HG03175 (cell line): ENCODE results near the gene SCTR.

Experiments
- ATAC-seq: cut with Tn5 transposase; IDR thresholded peaks from one replicate; pipeline ENCODE4 v1.9.1; 2021; ENCODE audit warnings: mild to moderate bottlenecking, moderate library complexity; ENCODE audit not compliant: unreplicated experiment

SCTR gene

GRCh38 chr2:119449521-119449920 is 74.8 kb downstream of the SCTR start:
- ATAC-seq = no peak

DNA sequence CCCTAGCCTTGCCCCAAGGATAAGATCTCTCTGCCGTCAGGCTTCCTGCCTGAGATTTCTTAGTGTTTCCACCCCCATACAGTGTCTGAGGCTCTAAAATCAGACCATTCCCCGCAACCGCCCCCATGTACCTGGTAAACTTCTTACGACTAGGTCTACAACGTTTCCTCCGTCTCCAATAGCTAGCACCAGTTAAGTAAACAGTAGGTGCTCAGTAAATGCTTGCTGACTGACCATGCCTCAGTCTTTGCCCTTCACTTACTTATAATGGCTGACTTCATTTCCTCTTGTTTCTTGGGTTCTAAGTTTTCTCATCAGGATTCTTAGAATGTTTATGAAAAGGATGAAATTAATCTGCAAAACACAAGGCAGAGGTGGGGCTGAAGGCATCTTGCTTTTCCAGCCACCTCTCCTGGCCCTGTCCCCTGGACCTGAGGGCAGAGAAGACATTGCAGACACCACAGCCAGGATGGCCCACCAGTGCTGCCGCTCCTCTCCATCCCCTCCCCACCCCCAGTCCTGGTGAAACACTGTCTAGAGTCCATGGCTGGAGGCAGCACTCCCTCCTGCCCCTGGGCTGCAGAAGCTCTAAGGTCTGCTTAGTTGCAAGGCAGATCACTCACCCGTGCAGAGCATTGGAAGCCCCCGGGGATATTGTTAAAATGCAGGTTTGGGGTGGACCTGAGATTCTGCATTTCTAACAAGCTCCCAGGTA is 75.7 kb downstream of the SCTR start:
- ATAC-seq = no peak

DNA sequence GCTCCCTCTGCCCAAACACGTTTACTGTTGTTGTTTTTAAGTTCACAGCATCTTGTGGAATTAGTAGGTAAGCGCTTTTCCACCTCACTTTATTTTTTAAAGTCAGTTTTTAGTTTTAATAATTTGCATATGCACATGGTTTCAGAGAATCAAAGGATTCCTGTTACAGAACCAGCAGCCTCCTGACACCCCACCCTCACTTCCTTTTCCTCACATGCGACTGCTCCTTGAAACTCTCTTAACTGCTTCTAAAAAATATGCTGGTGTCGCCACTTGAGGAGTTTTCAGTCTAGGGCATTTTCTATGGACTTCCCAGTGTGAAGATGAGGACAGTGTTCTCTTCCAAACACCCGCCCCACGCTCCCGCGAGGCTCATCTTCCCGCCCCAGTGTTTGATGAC is 78.2 kb downstream of the SCTR start:
- ATAC-seq = no peak

GRCh38 chr2:119442850-119443249 is 81.4 kb downstream of the SCTR start:
- no peak for ATAC-seq

DNA sequence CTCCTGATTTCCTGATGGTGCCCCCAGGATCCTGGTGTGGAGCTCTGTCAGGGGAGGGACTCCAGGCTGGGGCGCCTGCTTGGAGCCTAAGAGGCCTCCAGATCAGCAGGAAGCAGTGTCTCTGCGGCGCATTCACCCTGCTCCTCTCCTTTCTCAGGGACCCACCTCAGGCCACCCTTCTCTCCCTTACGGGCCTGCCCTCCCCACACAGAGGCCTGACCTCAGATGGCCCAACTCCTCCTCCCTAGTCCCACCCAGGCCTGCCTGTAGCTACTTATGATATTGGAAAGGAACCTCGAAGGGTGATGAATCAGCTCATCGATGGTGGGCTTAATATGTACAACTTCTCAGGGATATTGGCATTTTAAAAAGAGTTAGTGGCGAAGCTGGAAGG is 82.1 kb downstream of the SCTR start:
- no peak for ATAC-seq

GRCh38 chr2:119441376-119442225 is 82.7 kb downstream of the SCTR start:
- no peak for ATAC-seq

DNA sequence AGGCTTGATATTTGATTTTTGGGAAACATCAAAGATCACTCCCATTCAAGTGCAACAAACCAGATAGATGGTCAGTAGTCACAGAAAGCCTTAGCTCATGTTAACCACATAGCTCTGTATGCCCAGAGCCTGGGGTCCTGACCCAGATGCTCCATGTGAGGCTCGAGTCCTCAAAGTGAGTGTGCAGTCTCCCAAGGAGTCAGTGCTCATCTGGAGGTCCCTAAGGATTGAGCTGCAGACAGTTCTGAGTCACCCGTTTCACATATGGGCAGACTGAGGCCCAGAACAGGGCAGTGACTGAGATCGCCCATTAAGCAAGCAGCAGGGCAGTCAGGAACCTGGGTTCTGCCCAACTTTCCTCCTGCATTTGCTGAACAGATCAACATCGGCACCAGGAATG is 83.4 kb downstream of the SCTR start:
- ATAC-seq = no peak

GRCh38 chr2:119440501-119440870 is 83.8 kb downstream of the SCTR start:
- ATAC-seq = no peak

GRCh38 chr2:119439574-119440500 is 84.4 kb downstream of the SCTR start:
- no peak for ATAC-seq

DNA sequence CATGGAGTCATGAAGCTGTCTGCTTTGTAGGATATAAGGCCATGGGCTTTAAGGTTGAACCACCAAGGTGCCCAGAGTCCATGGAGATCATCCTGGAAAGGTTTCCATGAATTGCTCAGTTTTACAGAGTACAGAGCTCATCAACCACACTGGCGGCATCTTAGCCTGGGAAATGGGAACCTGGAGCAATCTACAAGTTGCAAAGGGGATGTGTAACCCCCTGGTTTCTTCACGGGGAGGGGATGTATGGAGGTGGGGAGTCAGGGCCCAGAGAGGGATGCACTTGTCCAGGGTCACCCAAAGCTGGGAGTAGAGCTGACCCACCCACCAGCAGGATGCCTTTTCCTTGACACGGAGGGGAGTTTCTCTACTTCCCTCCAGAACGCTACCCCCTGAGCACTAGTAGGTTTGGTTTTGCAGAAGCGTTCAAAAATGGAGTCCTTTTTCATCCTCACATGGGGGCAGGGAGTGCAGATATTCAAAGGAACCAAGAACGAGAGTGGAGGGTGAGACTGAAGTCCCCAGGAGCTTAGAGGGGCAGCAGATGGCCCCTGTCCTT is 85.5 kb downstream of the SCTR start:
- ATAC-seq = no peak

DNA sequence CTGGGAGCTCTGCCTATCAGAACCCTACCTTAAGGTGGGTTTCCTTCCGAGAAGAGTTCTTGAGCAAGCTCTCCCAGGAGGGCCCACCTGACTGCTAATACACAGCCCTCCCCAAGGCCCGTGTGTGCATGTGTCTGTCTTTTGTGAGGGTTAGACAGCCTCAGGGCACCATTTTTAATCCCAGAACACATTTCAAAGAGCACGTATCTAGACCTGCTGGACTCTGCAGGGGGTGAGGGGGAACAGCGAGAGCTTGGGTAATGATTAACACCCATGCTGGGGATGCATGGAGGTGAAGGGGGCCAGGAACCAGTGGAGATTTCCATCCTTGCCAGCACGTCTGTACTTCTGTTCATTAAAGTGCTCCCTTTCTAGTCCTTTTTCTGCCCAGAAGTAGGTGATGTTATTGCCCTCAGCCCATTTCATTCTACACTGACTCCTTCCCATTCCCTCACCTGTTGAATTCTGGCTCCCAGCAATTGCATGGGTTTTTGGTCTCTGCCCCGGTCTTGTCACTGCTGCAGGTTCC is 86.1 kb downstream of the SCTR start:
- ATAC-seq = no peak

- ATAC-seq = no peak
Measured at GRCh38 chr2:119436993-119437772, 87.1 kb downstream of the SCTR start.

GRCh38 chr2:119435953-119436297 is 88.4 kb downstream of the SCTR start:
- no peak for ATAC-seq

- no peak for ATAC-seq
Measured at GRCh38 chr2:119435081-119435952, 89.0 kb downstream of the SCTR start.

DNA sequence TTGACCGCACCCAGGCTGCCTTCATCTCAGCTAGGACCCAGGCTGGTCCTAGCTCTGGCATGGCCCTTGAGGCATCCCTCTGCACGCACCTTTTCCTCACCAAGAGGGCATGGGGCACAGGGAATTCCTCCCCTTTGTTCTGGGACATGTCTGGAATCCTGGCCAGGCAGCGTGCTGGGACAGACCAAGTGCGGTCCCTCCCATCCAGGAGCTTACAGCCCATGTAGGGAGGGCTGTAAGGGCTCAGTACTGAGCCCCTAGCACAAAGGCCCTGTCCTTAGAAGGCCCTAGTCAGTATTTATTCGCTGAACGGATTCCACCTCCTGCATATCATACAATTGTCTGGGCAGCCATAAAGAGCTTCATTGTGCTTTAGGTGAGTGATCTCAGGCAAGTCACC is 89.6 kb downstream of the SCTR start:
- no peak for ATAC-seq

GRCh38 chr2:119433636-119434327 is 90.5 kb downstream of the SCTR start:
- no peak for ATAC-seq

DNA sequence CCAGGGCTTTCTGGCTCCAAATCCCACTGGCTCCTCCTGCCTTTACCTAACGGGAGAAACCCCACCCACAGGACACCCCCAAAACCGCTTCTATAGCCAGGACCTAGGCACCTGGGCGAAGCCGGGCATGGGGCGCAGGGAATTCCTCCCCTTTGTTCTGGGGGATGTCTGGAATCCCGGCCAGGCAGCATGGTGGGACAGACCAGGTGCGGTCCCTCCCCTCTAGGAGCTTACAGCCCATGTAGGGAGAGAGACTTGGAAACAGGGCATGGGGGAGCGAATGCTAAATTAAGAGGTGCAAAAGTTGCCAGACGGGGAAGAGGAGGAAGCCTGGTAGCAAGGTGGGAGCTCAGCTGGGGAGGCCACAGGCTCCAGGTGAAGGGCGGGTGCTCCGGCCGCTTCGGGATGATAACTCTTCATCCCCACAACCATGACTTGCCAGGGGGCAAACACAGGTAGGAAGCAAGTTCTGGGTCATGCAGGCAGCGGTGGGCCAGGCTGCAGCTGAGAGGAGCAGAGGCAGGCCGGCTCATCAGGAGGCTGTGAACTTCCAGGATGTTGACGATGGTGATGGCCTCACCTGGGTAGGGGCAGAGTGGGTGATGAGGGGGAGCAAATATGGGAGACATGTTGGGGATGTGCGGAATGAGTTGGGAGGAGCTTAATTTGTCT is 91.3 kb downstream of the SCTR start:
- no peak for ATAC-seq
